Transverse colon (tissue), 4 donors: Measurements from ENCODE around the gene SBNO2.

ENCODE experiments used
- POLR2AphosphoS5 ChIP-seq, 3 donors: sonication (generic); formaldehyde crosslinking; IDR thresholded peaks; one replicate each; pipeline ENCODE4 v1.6.1; 2016; ENCODE audit warnings: antibody characterized with exemption in 3 of 3
- TF ChIP-seq, protein P1 (sequence below), 5 experiments: fragments of 200-600 bp in 3 of 5; fragments of 450-650 bp in 2 of 5; sonication (generic) in 3 of 5; IDR thresholded peaks; 1 replicate in 2 of 5; 2 replicates in 3 of 5; pipeline ENCODE4 v1.5.1; 2016 to 2017; ENCODE audit warnings: antibody characterized with exemption in 5 of 5, inconsistent platforms in 3 of 5, mild to moderate bottlenecking in 2 of 5, moderate library complexity in 1 of 5

DNA sequence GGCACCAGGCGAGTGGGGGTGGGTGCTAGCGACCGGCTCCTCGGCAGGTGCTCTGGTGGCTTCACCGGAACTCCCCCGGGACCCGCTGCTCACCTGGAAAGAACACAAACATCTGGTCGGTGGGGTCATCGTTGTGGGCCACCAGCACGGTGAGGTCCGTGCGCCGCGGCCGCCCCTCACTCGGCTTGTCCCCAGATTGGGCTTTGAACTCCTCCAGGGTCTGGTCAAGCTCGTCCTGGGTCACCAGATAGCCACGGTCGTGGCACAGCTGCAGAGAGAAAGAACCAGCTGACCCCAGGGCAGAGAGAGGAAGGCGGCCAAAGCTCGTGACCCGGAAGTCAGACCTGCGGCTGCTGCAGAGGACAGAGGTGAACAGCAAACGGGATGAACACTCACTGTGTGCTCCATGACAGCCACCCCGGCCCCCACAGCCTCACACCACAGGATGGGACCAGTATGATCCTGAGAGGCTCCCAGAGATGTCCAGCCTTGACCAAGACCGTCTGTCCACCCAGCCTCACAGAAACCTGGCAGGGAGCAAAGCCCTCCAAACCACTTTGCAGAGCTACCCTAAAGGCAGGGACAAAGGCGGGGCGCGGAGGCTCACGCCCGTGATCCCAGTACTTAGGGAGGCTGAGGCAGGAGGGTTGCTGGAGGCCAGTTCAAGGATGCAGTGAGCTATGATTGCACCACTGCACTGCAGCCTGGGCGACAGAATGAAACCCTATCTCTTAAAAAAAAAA lies 80.1 kb downstream of the SBNO2 start:
- TF ChIP-seq, protein P1, sequence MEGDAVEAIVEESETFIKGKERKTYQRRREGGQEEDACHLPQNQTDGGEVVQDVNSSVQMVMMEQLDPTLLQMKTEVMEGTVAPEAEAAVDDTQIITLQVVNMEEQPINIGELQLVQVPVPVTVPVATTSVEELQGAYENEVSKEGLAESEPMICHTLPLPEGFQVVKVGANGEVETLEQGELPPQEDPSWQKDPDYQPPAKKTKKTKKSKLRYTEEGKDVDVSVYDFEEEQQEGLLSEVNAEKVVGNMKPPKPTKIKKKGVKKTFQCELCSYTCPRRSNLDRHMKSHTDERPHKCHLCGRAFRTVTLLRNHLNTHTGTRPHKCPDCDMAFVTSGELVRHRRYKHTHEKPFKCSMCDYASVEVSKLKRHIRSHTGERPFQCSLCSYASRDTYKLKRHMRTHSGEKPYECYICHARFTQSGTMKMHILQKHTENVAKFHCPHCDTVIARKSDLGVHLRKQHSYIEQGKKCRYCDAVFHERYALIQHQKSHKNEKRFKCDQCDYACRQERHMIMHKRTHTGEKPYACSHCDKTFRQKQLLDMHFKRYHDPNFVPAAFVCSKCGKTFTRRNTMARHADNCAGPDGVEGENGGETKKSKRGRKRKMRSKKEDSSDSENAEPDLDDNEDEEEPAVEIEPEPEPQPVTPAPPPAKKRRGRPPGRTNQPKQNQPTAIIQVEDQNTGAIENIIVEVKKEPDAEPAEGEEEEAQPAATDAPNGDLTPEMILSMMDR (IDR thresholded peaks at IDR 0.05): no peak
- no peak for TF ChIP-seq POLR2AphosphoS5 (IDR thresholded peaks at IDR 0.05)
